B cell (primary cell): ENCODE results near the gene PAX6.

Source experiments
- EZH2 ChIP-seq: IDR thresholded peaks from 2 replicates; pipeline ENCODE4 v1.6.1; 2012; ENCODE audit warnings: borderline replicate concordance, low read depth, mild to moderate bottlenecking, moderate library complexity, low read length; ENCODE audit not compliant: insufficient read depth, poor library complexity, severe bottlenecking
- TF ChIP-seq, protein P1 (sequence below): fragments of 200-600 bp; IDR thresholded peaks from one replicate; pipeline ENCODE4 v1.8.0; 2022; ENCODE audit warnings: antibody characterized with exemption, mild to moderate bottlenecking

- TF ChIP-seq, protein P1, sequence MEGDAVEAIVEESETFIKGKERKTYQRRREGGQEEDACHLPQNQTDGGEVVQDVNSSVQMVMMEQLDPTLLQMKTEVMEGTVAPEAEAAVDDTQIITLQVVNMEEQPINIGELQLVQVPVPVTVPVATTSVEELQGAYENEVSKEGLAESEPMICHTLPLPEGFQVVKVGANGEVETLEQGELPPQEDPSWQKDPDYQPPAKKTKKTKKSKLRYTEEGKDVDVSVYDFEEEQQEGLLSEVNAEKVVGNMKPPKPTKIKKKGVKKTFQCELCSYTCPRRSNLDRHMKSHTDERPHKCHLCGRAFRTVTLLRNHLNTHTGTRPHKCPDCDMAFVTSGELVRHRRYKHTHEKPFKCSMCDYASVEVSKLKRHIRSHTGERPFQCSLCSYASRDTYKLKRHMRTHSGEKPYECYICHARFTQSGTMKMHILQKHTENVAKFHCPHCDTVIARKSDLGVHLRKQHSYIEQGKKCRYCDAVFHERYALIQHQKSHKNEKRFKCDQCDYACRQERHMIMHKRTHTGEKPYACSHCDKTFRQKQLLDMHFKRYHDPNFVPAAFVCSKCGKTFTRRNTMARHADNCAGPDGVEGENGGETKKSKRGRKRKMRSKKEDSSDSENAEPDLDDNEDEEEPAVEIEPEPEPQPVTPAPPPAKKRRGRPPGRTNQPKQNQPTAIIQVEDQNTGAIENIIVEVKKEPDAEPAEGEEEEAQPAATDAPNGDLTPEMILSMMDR: no peak
- no peak for TF ChIP-seq EZH2
Measured at GRCh38 chr11:31820438-31820818, 9.3 kb upstream of the PAX6 start.
